ENCODE measurements around the gene HAUS8. TPM values are rescaled to one million over a fixed set of nuclear protein-coding genes. Genes with fewer than 3 reads are reported as not detected.

HAUS8 gene, protein sequence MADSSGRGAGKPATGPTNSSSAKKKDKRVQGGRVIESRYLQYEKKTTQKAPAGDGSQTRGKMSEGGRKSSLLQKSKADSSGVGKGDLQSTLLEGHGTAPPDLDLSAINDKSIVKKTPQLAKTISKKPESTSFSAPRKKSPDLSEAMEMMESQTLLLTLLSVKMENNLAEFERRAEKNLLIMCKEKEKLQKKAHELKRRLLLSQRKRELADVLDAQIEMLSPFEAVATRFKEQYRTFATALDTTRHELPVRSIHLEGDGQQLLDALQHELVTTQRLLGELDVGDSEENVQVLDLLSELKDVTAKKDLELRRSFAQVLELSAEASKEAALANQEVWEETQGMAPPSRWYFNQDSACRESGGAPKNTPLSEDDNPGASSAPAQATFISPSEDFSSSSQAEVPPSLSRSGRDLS
- 11.3 to 13.9 TPM (median 13.7 TPM) in 5 replicates for total RNA-seq (2022; extraction: Qiagen RNA extraction)

GRCh38 chr19:17075035-17075863 is at the start of gene HAUS8, which contains the start of gene MYO9B:
TSS of gene HAUS8 (minus strand) at chr19:17075452. CDS start at chr19:17075422, 30 bp downstream.
TSS of gene MYO9B (plus strand) at chr19:17075777. CDS start at chr19:17101718, 25,941 bp downstream.

DNA sequence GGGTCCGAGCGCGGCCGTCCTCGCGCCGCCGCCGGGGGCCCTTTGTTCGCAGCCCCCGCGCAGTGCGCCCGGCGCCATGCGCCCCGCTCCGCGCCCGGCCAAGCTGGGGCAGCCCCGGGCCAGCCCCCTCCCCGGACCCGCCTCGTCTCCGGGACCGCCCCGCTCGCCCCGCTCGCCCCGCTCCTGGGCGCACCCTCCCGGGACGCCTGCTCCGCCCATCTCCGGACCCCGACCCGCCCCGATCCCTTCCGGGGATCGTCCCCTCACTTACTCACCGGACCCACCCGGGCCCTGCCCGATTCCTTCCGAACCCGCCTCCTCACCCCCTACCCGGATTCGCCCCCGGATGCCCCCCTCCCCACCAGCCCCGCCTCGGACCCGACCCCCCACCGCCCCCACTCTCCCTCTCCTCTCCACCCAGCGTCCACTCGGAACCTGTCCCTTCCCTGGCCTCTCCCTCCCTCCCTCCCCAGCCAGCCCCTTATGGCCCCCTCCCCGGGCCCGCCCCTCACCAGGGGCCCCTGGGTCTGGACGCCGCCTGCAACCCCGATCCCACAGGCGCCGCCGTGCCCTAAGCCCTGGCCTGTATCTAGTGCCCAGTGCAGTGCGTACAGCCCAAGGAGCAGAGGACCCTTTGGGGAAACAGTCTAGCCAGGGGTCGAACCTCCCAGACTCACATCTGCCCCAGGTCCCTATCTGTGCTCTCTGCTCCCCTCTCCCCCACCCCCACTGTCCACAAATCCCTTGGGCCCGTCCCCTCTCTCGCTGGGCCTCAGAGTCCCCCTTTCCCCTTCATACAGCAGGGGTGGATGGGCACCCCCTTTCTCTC is 48.3 kb downstream of the HAUS8 start, which contains the start of gene CPAMD8:
CPAMD8 (minus strand) TSS at position 105 of the 829 bp plus-strand sequence. CDS start 168 bp downstream, outside the sequence.

Other genes starting within 250 kb of the HAUS8 start
- gene SIN3B, start 246.1 kb downstream of the HAUS8 start, total RNA-seq (2022; extraction: Qiagen RNA extraction): 16.5 to 21.5 TPM (median 19.6 TPM) in 5 replicates
- gene F2RL3, start 186.5 kb downstream of the HAUS8 start, total RNA-seq (2022; extraction: Qiagen RNA extraction): 0.06 TPM in 1 of 5 replicates, not detected in the others
- gene CPAMD8, start 48.6 kb downstream of the HAUS8 start, total RNA-seq (2022; extraction: Qiagen RNA extraction): 0.06 to 0.23 TPM (median 0.17 TPM) in 4 of 5 replicates, not detected in the other
- 28.2 to 33.0 TPM (median 32.0 TPM) in 5 replicates for gene MYO9B, start 325 bp upstream of the HAUS8 start, total RNA-seq (2022; extraction: Qiagen RNA extraction)
- 15.1 to 18.3 TPM (median 16.2 TPM) in 5 replicates for gene USE1, start 139.9 kb upstream of the HAUS8 start, total RNA-seq (2022; extraction: Qiagen RNA extraction)
- gene OCEL1, start 150.8 kb upstream of the HAUS8 start, total RNA-seq (2022; extraction: Qiagen RNA extraction): 12.4 to 13.5 TPM (median 12.8 TPM) in 5 replicates
- 26.5 to 68.6 TPM (median 64.2 TPM) in 5 replicates for gene NR2F6, start 170.5 kb upstream of the HAUS8 start, total RNA-seq (2022; extraction: Qiagen RNA extraction)
- gene USHBP1, start 189.3 kb upstream of the HAUS8 start, total RNA-seq (2022; extraction: Qiagen RNA extraction): not detected in 5 replicates
- 56.9 to 65.2 TPM (median 60.7 TPM) in 5 replicates for gene BABAM1, start 192.0 kb upstream of the HAUS8 start, total RNA-seq (2022; extraction: Qiagen RNA extraction)
- gene ANKLE1, start 206.4 kb upstream of the HAUS8 start, total RNA-seq (2022; extraction: Qiagen RNA extraction): 0.11 to 0.48 TPM (median 0.47 TPM) in 5 replicates
- 2.2 to 3.3 TPM (median 3.1 TPM) in 5 replicates for gene ABHD8, start 228.0 kb upstream of the HAUS8 start, total RNA-seq (2022; extraction: Qiagen RNA extraction)
- 55.8 to 85.4 TPM (median 81.6 TPM) in 5 replicates for gene MRPL34, start 230.4 kb upstream of the HAUS8 start, total RNA-seq (2022; extraction: Qiagen RNA extraction)
- 51.2 to 57.9 TPM (median 54.8 TPM) in 5 replicates for gene DDA1, start 234.1 kb upstream of the HAUS8 start, total RNA-seq (2022; extraction: Qiagen RNA extraction)